PC-3 (cell line): Measurements from ENCODE around the gene SNAPC2. TPM values are rescaled to one million over a fixed set of nuclear protein-coding genes. Genes with fewer than 3 reads are reported as not detected.

Source experiments
- ATAC-seq: fragments of 200-7000 bp; cut with Tn5 transposase; 2 replicates; pipeline ENCODE4 v1.9.1; 2020; ENCODE audit warnings: mild to moderate bottlenecking, moderate library complexity
- BruUV-seq: library from RNA; stranded (reverse); fragments of 400-500 nt; replicated peaks from 2 replicates; lab custom pipeline; 2021; lab: Mats Ljungman, UMichigan
- CTCF ChIA-PET: fragments of 300-600 bp; sonication (Branson Sonifier 250); formaldehyde crosslinking; loops from one replicate; lab custom pipeline; 2022; ENCODE audit warnings: antibody characterized with exemption; lab: Charles Lee
- POLR2A ChIA-PET: fragments of 300-600 bp; sonication (Branson Sonifier 250); formaldehyde crosslinking; loops from one replicate; lab custom pipeline; 2022; ENCODE audit warnings: antibody characterized with exemption; ENCODE audit not compliant: unreplicated experiment; lab: Charles Lee
- DNase-seq: peaks from one replicate; pipeline ENCODE4 v3.0.0-alpha.2; 2015
- H2AFZ ChIP-seq: fragments of 300-600 bp; sonication (generic); 2 replicates; pipeline ENCODE4 v1.6.0; 2016; ENCODE audit warnings: antibody characterized with exemption, low read length
- H3F3A ChIP-seq: fragments of 300-600 bp; sonication (generic); one replicate; pipeline ENCODE4 v1.6.0; 2017; ENCODE audit warnings: antibody characterized with exemption, low read length, control low read depth, mild to moderate bottlenecking; ENCODE audit not compliant: unreplicated experiment
- H3K27ac ChIP-seq: fragments of 300-600 bp; sonication (generic); 2 replicates; pipeline ENCODE4 v1.5.1; 2016; ENCODE audit warnings: mild to moderate bottlenecking, low read length
- H3K27me3 ChIP-seq: fragments of 300-600 bp; sonication (generic); 2 replicates; pipeline ENCODE4 v1.6.1; 2016; ENCODE audit warnings: low read length, mixed read lengths
- H3K36me3 ChIP-seq: fragments of 300-600 bp; sonication (generic); 2 replicates; pipeline ENCODE4 v1.6.1; 2016; ENCODE audit warnings: low read depth, mixed run types, low read length, mixed read lengths
- H3K4me1 ChIP-seq: fragments of 300-600 bp; sonication (generic); 2 replicates; pipeline ENCODE4 v1.5.1; 2016; ENCODE audit warnings: low read length; ENCODE audit not compliant: insufficient read depth
- H3K4me2 ChIP-seq: fragments of 300-600 bp; sonication (generic); 2 replicates; pipeline ENCODE4 v1.6.0; 2016; ENCODE audit warnings: low read length
- H3K4me3 ChIP-seq: fragments of 300-600 bp; sonication (generic); 2 replicates; pipeline ENCODE4 v1.5.1; 2016; ENCODE audit warnings: mild to moderate bottlenecking, low read length, mixed read lengths
- H3K79me2 ChIP-seq: fragments of 300-600 bp; sonication (generic); 2 replicates; pipeline ENCODE4 v1.6.1; 2017; ENCODE audit warnings: low read length, mixed read lengths
- H3K9ac ChIP-seq: fragments of 300-600 bp; sonication (generic); 2 replicates; pipeline ENCODE4 v1.6.0; 2016; ENCODE audit warnings: mild to moderate bottlenecking, low read length
- H3K9me2 ChIP-seq: fragments of 300-600 bp; sonication (generic); replicated peaks from 2 replicates; pipeline ENCODE4 v1.6.1; 2016; ENCODE audit warnings: mixed run types, low read length, mixed read lengths
- H3K9me3 ChIP-seq: fragments of 300-600 bp; sonication (generic); 2 replicates; pipeline ENCODE4 v1.6.1; 2016; ENCODE audit warnings: low read length, mixed read lengths
- H4K20me1 ChIP-seq: fragments of 300-600 bp; sonication (generic); 2 replicates; pipeline ENCODE4 v1.6.1; 2016; ENCODE audit warnings: low read length, mixed read lengths
- EZH2 ChIP-seq: fragments of 300-600 bp; sonication (generic); IDR thresholded peaks from one replicate; pipeline ENCODE4 v1.6.1; 2017; ENCODE audit warnings: antibody characterized with exemption, mild to moderate bottlenecking, low read length; ENCODE audit not compliant: unreplicated experiment
- EZH2phosphoT487 ChIP-seq: fragments of 300-600 bp; sonication (generic); IDR thresholded peaks from 2 replicates; pipeline ENCODE4 v1.6.1; 2018; ENCODE audit warnings: mild to moderate bottlenecking, antibody characterized with exemption, low read length, borderline replicate concordance
- intact Hi-C: fragments of 100-400 bp; cut with micrococcal nuclease; formaldehyde crosslinking; loops from 2 replicates; pipeline ENCODE4 v1.9.0; 2023
- total RNA-seq: library from RNA; depleted of rRNA; stranded (reverse); fragments of >200 nt; gene quantifications from 2 replicates; pipeline ENCODE4 v1.2.3, GENCODE V29; 2014
- TF ChIP-seq, protein P1 (sequence below): fragments of 300-600 bp; sonication (generic); conservative IDR thresholded peaks from 2 replicates; pipeline ENCODE4 v1.5.1; 2017; ENCODE audit warnings: antibody characterized with exemption, low read depth, mild to moderate bottlenecking, low read length

SNAPC2 gene
- total RNA-seq, 1 experiment from 2014 or later: 40.1 TPM

DNA sequence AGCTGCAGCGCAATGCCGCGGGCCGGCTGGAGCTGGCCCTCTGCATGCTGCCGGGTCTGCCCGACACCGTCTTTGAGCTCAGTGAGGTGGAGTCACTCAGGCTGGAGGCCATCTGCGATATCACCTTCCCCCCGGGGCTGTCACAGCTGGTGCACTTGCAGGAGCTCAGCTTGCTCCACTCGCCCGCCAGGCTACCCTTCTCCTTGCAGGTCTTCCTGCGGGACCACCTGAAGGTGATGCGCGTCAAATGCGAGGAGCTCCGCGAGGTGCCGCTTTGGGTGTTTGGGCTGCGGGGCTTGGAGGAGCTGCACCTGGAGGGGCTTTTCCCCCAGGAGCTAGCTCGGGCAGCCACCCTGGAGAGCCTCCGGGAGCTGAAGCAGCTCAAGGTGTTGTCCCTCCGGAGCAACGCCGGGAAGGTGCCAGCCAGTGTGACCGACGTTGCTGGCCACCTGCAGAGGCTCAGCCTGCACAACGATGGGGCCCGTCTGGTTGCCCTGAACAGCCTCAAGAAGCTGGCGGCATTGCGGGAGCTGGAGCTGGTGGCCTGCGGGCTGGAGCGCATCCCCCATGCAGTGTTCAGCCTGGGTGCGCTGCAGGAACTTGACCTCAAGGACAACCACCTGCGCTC is 20.3 kb upstream of the SNAPC2 start:
- peaks cover 15% of the 10 kb centered on the region for H3K36me3 ChIP-seq
- no peak overlapping the region for H3K9ac ChIP-seq

DNA sequence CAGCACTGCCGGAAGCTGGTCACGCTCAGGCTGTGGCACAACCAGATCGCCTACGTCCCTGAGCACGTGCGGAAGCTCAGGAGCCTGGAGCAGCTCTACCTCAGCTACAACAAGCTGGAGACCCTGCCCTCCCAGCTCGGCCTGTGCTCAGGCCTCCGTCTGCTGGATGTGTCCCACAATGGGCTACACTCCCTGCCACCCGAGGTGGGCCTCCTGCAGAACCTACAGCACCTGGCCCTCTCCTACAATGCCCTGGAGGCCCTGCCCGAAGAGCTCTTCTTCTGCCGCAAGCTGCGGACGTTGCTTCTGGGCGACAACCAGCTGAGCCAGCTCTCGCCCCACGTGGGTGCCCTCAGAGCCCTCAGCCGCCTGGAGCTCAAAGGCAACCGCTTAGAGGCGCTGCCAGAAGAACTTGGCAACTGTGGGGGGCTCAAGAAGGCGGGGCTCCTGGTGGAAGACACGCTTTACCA is 19.7 kb upstream of the SNAPC2 start:
- Histone ChIP-seq H3K9me2 (no peaks in the 10 kb centered on the region), H3K4me2 (no peak overlapping the region), H3K36me3 (peaks cover 15% of the 10 kb centered on the region), H3K27ac (no peak overlapping the region), H4K20me1 (no peaks in the 10 kb centered on the region), H3K4me3 (no peak overlapping the region), H3K9me3 (no peaks in the 10 kb centered on the region), H3K79me2 (peaks cover 23% of the 10 kb centered on the region), H3K4me1 (peaks cover 19% of the 10 kb centered on the region), H3K27me3 (no peaks in the 10 kb centered on the region), H3K9ac (no peak overlapping the region), H2AFZ (no peak overlapping the region), H3F3A (peaks cover 11% of the 10 kb centered on the region)
- BruUV-seq: no TSS peak
- ATAC-seq (no peak), DNase-seq (no peak)
- POLR2A ChIA-PET: interaction anchor here (0.5 kb wide), 1 partner anchor 31 kb away, joined by 4 read pairs; no protein-coding TSS in a partner anchor
- CTCF ChIA-PET: interaction anchor here (0.6 kb wide), 1 partner anchor 101 kb away, joined by 7 read pairs; no protein-coding TSS in a partner anchor
- intact Hi-C loops: loop anchor here (5.0 kb wide), 1 partner anchor 627 kb away; no protein-coding TSS in a partner anchor
- TF ChIP-seq EZH2 (no peak), EZH2phosphoT487 (no peak)
- TF ChIP-seq, protein P1, sequence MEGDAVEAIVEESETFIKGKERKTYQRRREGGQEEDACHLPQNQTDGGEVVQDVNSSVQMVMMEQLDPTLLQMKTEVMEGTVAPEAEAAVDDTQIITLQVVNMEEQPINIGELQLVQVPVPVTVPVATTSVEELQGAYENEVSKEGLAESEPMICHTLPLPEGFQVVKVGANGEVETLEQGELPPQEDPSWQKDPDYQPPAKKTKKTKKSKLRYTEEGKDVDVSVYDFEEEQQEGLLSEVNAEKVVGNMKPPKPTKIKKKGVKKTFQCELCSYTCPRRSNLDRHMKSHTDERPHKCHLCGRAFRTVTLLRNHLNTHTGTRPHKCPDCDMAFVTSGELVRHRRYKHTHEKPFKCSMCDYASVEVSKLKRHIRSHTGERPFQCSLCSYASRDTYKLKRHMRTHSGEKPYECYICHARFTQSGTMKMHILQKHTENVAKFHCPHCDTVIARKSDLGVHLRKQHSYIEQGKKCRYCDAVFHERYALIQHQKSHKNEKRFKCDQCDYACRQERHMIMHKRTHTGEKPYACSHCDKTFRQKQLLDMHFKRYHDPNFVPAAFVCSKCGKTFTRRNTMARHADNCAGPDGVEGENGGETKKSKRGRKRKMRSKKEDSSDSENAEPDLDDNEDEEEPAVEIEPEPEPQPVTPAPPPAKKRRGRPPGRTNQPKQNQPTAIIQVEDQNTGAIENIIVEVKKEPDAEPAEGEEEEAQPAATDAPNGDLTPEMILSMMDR: no peak

More for the DNA sequence above, 20.3 kb upstream of the SNAPC2 start:
- Histone ChIP-seq H3K4me3 (no peak overlapping the region), H3K27ac (no peak overlapping the region), H3K4me1 (peaks cover 19% of the 10 kb centered on the region), H3K79me2 (peaks cover 18% of the 10 kb centered on the region), H4K20me1 (no peaks in the 10 kb centered on the region), H3K9me3 (no peaks in the 10 kb centered on the region), H3K4me2 (no peak overlapping the region), H3K9me2 (no peaks in the 10 kb centered on the region), H3K27me3 (no peaks in the 10 kb centered on the region), H2AFZ (no peak overlapping the region), H3F3A (peaks cover 11% of the 10 kb centered on the region)
- ATAC-seq (no peak), DNase-seq (no peak)
- ChIA-PET CTCF (interaction anchor here (0.6 kb wide), 1 partner anchor 100 kb away, joined by 7 read pairs; no protein-coding TSS in a partner anchor), POLR2A (no interaction called here)
- TF ChIP-seq EZH2 (no peak), EZH2phosphoT487 (no peak)
- TF ChIP-seq, protein P1: no peak
- intact Hi-C loops: loop anchor here (5.0 kb wide), 1 partner anchor 627 kb away; no protein-coding TSS in a partner anchor
- BruUV-seq: no TSS peak
